ENCODE results near the gene TTC7B.

Gene TTC7B

DNA sequence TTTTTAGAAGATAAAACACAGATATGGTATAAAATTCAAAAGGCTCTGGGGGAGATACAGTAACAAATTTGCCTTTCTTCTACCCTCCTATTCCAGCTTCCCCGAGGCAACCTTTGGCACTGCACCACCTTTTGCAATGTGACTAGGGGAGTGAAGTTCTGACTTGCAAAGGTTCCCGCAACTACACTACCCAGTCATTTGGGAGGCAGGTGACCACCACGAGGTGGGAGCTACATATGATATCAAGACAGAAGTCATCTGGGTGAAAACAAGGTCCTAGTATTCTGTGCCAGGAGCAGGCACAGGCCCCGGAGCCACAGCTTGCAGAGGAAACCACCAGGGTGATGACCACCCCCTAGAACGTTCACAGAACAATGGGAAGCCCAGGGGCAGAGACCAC is 141.5 kb downstream of the TTC7B start:
- no peak for DNase-seq (ENCODE audit: low read depth in 2 of 2)

DNA sequence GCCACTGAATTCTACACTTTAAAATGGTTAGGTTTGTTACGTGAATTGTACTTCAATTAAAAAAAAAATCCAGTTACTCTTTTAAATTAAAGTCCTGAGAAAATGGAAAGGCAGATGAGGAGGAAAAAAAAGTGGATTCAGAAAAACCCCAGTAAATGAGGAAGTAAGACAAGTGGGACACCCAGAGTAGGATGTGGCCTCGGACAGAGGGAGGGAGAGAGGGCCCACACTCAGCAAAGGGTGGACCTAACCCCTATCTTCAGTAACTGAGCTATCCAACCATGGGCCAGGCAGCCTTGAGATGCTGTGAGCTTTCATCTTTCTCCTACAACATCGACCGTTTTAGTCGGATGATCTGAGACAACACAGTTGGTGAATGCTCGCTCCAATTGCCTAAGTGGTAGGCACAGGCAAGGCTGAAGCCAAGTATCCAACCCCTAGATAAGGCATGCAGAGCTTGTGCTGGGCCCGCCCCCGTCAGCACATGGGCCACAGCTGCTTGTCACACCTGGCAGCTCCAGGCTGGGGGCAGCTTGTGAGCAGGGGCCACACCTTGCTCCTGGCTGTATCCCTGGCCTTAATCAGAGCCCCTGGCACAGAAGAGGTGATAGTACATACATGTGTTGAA is 142.1 kb downstream of the TTC7B start:
- no peak for DNase-seq (ENCODE audit: low read depth in 2 of 2)

DNA sequence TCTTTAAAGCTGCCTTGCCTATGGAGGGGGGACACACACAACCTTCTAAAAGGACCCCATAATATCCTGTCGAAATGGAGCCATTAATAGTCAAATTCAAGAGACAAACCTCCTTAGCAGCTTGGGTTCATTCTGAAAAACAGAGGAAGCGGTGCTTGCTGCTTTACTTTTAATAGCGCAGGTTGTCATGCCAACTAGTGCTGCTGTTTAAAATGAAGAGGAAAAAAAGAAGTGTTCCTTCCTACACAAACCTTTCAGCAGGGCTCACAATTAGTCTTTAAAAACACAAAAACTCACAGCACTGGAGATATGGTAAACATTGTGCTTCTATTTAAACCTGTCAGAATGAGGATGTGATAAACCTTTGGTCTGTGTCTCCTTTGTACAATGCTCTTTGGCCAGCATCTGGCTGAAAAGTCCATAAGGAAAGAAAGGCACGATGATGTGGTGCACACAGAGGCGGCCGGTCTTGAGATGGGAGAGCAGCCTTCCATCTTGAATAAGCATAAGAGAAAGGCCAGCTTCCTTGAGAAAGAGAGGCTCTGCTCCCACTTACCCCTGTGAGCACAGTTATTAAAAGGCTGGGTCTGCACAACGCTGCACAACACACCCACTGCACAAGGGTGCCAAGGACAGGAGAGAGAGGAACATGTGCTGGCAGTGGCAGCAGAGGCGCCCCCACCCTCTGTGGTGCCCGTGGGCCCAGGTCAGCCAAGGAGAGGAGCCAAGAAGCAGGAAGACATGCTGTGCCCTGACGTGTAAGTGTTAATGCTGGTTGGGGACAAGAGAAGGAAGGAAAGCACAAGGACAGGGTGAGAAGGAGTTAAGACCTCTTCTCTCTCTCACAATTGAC is 144.6 kb downstream of the TTC7B start:
- no peak for DNase-seq (ENCODE audit: low read depth in 2 of 2)

DNA sequence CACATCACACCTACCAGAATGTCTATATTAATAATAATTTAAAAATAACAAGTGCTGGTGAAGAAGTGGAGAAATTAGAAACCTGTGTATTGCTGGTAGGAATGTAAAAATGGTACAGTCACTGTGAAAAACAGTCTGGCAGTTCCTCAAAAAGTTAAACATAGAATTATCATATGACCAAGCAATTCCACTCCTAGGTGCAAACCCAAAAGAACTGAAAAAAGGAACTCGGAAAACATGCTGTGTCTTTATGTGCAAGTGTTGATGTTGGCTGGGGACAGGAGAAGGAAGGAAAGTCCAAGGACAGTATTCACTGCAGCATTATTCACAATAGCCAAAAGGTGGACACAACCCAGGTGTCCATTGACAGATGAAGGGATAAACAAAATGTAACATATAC is 146.5 kb downstream of the TTC7B start:
- no peak for DNase-seq (ENCODE audit: low read depth in 2 of 2)

DNA sequence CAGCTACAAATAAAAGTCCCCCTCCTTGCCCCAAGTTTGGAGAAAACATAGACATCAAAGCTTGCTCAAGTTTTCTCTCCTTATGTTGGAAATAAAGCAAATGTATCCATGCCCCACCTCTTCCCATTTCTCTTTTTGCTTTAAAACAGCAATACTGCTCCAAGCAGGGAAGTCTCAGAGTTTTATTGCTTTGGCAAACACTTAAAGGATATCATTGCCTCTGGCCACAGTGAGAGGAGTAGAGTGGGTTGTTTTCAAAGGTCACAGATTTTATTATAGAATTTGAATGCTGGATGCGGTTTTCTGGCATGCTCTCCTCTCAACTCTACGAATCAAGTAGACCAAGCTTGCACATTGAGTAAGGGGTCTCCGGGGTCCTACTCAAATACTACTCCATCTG is 149.7 kb downstream of the TTC7B start:
- no peak for DNase-seq (ENCODE audit: low read depth in 2 of 2)

DNA sequence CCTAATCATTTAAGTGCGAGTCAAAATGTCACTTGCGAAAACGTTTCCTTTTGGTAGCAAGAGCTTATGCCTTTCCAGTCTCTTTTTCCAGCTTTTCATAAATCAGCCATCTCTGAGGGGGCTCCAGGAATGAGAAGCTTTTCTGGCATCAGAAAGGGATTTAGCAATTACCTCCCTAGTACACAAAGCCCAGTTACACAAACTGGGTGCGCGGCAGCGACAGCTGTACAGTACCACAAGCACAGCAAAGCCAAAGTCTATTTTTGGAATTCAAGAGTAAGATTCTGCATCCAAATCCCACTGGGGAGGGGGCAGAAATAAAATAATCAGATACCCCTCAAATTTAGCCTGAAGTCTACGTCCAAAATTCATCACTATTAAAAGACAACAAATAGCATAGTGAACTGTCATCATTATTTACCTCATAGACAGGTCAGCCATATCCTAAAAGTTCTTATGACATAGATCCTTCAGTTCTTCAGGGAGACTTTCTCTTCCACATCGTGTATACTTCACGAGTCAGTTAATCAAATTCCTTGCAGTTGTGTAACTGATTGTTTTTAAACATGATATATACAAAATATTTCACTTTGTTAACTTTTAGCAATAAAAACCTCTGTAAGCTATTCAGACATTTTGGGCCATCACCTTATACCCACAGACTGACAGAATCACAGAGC is 150.8 kb downstream of the TTC7B start:
- no peak for DNase-seq (ENCODE audit: low read depth in 2 of 2)

DNA sequence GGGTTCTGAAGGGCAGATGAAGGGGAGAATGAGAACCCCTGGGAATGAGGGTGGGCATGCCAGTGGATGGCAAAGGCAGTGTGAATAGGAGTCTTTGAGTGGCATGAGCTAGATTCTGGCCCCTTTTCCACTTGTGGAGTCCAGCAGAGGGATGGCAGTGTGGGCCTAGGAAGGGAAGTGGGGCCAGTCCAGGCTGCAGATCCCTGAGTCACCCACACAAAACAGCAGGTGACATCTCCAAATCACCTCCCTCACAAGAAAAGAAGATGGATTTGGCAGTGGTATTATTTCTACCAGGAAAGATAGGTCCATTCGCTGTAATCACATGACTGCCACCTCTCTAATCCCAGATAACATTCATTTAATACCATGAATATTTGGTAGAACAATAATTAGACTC is 151.3 kb downstream of the TTC7B start:
- no peak for DNase-seq (ENCODE audit: low read depth in 2 of 2)

DNA sequence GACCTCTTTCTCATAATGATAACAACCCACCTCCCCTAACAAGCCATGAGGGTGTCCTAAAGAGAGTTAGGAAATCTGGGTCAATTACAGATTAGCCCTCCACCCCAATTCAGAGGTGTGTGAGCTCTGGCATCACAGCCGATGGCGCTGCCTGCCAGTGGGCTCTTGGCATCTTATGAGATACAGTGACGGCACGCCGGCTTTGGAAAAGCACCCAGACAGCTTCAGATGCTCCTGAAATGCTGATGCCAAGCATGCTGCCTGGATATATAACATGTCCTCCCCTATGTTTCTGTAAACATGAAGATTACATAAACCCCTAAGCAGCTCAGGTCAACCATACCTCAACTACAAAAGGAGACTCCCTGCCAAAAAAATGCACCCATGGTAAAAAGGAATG is 152.6 kb downstream of the TTC7B start:
- no peak for DNase-seq (ENCODE audit: low read depth in 2 of 2)

DNA sequence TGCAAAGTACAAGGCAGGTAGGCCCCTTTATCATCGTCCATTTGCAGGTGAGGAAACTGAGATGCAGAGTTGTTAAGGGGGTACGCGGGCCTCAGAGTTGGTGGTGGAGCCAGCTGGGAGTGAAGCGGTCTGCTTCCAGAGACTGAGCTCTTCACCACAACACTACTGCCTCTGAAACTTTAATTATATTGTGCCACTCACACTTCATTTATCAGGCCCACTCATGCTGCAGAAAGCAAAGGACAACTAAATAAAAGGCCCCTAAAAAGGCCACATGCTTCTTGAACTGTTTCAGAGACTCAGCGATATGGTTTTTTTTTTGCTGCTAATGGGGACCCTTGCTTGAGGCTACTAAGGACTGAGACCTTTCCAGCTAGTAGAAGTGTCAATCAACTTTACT is 153.1 kb downstream of the TTC7B start:
- DNase-seq (ENCODE audit: low read depth in 2 of 2) = no peak

DNA sequence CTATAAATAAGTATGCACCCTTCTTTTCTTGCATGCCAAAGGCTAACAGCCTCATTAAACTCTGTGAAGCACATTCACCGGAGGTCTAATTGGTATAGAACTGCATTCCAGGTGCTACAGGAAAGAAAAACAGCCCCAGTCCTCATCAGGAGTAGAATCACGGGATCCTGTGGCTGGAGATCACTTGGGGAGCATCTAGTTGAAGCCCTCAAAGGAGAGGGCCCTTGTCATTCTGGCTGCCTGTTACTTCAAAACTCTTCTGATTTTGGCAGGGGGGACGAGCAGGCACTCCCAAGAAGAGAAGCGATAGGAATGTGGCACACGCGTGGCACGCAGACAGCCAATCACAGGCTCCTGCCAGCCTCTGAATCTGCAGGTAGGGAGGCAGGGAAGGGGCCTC is 154.4 kb downstream of the TTC7B start:
- DNase-seq (ENCODE audit: low read depth in 2 of 2) = no peak

DNA sequence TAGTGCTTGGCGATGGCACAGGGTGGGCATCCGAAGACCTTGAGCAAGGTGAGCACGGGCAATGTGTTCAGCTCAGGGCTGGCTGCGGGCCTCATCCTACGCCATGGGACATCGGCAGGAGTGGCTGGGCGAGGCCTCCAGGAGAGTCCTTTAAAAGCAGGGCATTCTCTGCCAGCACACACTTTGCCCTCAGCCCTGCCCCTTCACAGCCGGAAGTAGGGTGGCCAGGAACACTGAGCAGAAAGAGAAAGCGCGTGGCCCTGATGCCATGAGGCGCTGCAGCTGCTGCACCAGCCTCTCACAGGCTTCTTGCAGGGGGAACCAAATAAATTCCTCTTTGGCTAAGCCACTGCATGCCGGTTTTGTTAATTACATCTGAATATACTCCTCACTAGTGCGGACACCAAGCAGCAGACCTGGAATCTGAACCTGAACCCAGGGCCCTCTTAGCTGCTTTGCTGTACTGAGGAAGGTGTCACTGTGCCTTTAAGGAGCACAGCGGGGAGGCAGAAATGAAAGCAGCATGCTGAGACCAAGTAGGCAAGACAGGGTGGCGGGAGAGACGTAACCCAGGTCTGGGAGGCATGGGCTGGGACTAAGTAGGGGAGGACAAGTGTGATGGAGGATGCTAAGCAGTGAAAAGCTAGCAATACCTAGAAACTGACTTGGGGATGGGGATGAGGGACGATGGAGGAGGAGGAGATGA is 155.2 kb downstream of the TTC7B start:
- no peak for DNase-seq (ENCODE audit: low read depth in 2 of 2)

DNA sequence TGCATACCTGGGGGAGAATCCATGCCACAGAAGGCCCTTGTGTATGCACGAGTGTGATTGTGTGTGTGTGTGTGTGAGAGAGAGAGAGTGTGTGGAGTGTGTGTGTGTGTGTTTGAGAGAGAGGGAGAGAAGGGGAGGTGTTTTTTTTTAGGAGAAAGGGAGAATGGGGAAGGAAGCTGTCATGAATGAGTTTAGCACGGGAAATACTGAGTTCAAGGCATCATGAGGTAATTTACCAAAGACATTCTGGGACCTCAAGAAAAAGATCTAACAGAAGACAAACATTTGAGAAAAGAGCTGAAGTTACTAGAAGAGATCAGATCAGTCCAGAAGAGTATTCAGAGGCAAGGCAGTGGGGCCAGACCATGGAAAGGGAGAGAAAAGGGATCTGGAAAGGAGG is 157.1 kb downstream of the TTC7B start:
- no peak for DNase-seq (ENCODE audit: low read depth in 2 of 2)

DNA sequence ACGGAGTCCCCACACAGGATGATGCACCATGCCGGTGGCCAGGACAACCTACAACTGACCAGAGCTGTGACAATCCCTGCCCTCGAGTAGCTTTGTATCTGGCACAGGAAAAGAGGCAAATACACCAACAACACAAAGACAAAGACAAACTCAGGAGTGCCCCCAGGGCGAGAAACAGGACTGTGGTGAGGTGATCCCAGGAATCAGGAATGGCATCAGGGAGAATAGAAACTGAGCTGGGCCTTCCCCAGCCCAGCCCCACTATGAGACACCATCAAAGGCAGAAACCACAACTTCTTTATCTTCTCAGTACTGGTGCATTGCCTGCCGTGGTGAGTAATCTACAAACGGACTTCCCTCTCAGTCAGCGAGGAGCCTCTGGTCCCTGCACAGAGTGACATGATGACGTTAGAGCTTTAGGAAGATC is 157.7 kb downstream of the TTC7B start:
- DNase-seq (ENCODE audit: low read depth in 2 of 2) = peak in 1 of 2 experiments; percentile 6

DNA sequence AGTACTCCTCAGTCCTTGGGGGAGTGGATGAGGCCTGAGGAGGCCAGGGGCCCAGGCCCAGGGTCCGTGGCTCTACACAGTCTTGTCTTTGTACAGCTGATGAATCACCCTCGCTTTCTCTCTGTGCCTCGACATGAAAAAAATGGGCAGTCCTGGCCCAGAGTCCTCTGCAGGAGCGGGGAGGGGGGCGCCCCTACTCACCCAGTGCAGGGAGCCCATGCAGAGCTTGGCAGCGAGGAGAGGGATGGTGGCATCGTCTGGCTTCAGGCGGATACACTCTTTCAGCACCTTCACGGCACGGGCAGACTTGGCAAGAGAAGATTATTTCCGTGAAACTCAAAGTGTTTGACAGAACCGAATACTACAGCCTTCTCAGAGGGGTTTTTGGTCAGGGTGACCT is 159.3 kb downstream of the TTC7B start:
- DNase-seq (ENCODE audit: low read depth in 2 of 2) = no peak

DNA sequence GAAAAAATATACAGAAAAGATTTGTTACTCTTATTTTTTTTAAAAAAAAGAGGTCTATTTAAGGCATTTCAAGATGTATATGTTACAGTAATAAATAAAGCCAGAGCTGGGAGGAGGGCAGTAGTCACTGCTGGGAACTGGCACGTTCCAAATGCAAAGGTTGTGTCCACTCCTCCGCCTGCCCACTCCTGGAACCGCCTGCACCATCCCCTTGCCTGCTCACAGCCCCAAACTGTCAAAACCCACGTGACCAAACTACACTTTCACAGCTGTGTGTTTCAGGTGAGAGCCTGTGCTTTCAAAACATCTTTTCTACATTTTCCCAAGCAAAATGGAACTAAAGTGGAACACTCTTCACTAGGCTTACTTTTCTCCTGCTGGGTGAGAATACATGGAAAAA is 160.4 kb downstream of the TTC7B start:
- DNase-seq (ENCODE audit: low read depth in 2 of 2) = no peak

DNA sequence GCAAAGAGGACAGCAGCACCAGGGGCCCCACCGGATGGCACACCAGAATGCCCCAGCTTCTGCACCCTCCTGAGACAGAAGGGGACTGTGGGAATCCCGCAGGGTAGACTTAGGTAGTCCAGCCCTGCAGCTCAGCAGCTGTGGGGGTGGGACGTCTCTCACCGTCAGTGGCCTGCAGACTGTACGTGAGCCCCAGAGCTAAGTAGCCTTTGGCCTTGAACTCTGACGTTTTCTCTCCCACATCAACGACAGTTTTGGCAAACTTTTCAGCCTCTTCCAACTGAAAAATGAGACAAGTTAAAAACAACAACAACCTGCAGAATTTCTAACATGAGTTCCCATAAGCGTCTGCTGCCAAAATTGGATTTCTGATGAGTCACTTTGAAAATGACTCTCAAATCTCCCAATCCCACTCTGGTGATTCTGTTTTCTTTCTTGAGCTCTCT is 161.4 kb downstream of the TTC7B start:
- no peak for DNase-seq (ENCODE audit: low read depth in 2 of 2)

DNA sequence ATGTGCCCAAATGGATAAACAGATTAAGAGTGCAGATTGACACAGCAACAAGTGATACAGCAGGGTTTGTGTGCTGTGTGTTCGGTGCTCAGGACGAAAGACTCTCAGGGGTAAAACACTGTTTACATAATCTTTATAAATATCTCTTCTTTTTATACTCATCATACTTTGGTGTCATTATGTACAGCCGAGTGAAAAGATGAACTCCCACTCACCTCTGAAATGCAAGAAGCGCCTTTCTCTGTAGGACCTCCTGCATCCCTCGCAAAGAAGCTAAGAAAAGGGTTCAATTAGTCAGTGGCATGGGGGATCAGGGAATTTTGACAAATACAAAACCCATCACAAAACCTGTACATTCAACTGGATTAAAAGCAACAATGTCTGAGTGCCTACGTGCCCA is 163.6 kb downstream of the TTC7B start:
- no peak for DNase-seq (ENCODE audit: low read depth in 2 of 2)

DNA sequence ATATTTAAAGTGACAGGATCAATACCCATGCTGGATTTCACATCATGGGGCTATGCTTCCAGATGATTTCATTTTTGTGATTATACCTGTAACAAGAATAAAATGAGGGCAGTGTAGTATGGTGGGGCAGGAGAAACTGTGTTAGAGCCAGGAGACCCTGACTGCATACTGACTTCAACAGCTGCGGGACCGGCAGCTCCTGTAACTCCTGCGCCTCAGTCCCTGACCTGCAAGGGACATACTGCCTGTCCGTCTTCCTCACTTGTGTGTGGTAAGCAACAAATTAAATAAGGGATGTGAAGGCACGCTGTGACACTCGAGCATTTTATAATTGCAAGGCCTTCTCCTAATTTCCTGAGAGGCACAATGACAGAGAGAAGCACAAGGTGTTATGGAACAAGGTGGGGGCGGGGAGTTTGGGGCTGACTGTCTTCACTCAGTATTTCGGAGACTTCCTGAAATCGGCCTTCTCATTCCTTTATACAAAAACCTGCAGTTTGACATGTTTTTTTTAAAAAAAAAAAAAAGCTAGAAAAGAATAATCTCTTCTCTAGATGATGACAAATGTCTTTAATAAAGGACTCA is 164.2 kb downstream of the TTC7B start:
- DNase-seq (ENCODE audit: low read depth in 2 of 2) = no peak

DNA sequence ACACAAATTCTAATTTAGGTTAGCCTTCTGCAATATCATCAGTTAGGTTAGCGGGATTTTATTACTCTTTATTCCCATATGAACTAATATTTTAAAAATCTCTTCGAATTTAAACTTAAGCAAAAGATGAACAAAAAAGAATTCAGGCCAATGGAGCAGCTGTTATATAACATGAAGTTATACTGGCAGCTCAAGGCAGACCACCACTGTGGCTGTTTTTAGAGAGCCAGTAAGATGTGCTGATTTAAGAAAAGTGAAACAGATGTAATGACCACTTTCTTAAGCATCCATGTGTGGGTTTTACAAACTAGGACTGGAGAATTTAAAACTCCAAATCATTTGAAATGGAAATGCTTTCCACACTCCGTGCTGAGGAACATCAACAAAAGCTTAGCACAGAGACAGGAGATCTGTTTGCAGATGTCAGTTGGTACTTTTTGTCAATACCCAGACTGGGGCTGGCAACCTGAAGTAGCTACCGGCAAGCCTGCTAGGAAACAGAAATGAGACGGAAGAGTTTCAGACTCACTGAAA is 164.9 kb downstream of the TTC7B start:
- DNase-seq (ENCODE audit: low read depth in 2 of 2) = no peak

DNA sequence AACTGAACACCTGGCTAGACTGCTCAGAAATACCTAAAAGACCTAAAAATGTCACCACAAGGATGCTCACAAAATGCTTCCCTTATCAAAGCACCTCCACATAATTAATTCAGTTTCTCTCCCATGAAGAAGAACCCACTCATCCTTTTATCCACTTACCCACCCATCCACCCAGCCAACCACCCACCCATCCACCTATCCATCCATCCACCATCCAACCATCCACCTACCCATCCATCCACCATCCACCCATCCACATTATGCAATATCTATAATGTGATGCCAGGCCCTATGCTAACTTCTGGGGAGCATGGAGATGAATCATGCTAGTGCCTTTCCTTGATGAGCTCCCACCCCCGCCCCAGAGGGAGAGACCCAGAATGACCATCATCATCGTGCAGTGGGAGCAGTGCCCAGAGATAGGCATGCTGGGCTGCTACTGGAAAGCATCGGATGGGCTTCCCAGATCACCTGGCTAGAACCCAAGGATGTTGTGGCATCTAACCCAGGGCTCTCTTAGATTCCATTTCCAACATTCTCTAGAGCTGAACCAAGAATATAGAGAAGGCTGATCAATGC is 166.6 kb downstream of the TTC7B start:
- DNase-seq (ENCODE audit: low read depth in 2 of 2) = no peak

DNA sequence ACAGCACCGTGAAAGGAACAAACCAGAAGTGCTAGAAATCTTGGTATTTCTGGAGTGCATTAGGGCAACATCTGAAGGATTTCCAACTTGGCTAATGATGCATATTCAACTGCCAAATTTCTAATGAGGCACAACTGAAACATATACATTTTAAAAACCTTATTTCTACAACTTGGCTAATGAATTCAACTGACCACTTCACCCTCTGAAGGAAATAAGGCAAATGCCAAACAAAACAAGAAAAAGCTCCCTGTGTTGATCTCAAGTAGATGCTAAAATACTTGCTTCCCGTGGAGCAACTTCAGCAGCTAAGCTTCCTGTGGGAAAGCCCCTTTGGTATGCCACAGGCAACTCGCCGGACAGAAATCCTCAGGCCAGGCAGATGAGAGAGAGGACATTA is 167.1 kb downstream of the TTC7B start:
- no peak for DNase-seq (ENCODE audit: low read depth in 2 of 2)

All from stimulated activated CD4-positive, alpha-beta T cell treated with anti-CD3 and anti-CD28 coated beads, Interleukin-12 subunit alpha, Interleukin-12 subunit beta, amount 100 ng/mL, for 24 hours (primary cell).